Endodermal cell (in vitro differentiated cells): Measurements from ENCODE around the gene ADM. TPM values are rescaled to one million over a fixed set of nuclear protein-coding genes. Genes with fewer than 3 reads are reported as not detected.

Source experiments
- DNase-seq: peaks from one replicate; pipeline ENCODE4 v3.0.0-alpha.2; 2017
- H3K27ac ChIP-seq: 2 replicates; pipeline ENCODE4 v1.5.1; 2013; ENCODE audit warnings: mild to moderate bottlenecking, low read depth, low read length, moderate library complexity
- H3K27me3 ChIP-seq: 2 replicates; pipeline ENCODE4 v1.6.1; 2013; ENCODE audit warnings: mild to moderate bottlenecking, low read length, moderate library complexity; ENCODE audit not compliant: insufficient read depth, control insufficient read depth, poor library complexity, severe bottlenecking
- H3K36me3 ChIP-seq: 2 replicates; pipeline ENCODE4 v1.7.0; 2013; ENCODE audit warnings: mild to moderate bottlenecking, low read length, moderate library complexity; ENCODE audit not compliant: control insufficient read depth, insufficient read depth
- H3K4me1 ChIP-seq: one replicate; pipeline ENCODE4 v1.7.0; 2013; ENCODE audit warnings: low read length; ENCODE audit not compliant: control insufficient read depth, insufficient read depth
- H3K4me3 ChIP-seq: 2 replicates; pipeline ENCODE4 v1.5.1; 2013; ENCODE audit warnings: mild to moderate bottlenecking, low read length, moderate library complexity
- H3K9ac ChIP-seq: 2 replicates; pipeline ENCODE4 v1.6.1; 2013; ENCODE audit warnings: mild to moderate bottlenecking, low read length, moderate library complexity; ENCODE audit not compliant: poor library complexity, severe bottlenecking; ENCODE audit errors: extremely low read depth
- H3K9me3 ChIP-seq: 2 replicates; pipeline ENCODE4 v1.6.1; 2013; ENCODE audit warnings: mild to moderate bottlenecking, low read length, moderate library complexity; ENCODE audit not compliant: control insufficient read depth
- H3K27ac Mint-ChIP-seq: 2 replicates; pipeline ENCODE4 v1.8.0; 2020; ENCODE audit warnings: mixed read lengths
- H3K27me3 Mint-ChIP-seq: 2 replicates; pipeline ENCODE4 v1.8.0; 2021; ENCODE audit warnings: mild to moderate bottlenecking, mixed read lengths; ENCODE audit not compliant: insufficient read depth
- H3K36me3 Mint-ChIP-seq: 2 replicates; pipeline ENCODE4 v1.8.0; 2020; ENCODE audit warnings: low read depth, mixed read lengths
- H3K4me1 Mint-ChIP-seq: 2 replicates; pipeline ENCODE4 v1.8.0; 2020; ENCODE audit warnings: mixed read lengths
- H3K4me3 Mint-ChIP-seq: 2 replicates; pipeline ENCODE4 v1.8.0; 2020; ENCODE audit warnings: mild to moderate bottlenecking, moderate library complexity, mixed read lengths
- H3K9me3 Mint-ChIP-seq: 2 replicates; pipeline ENCODE4 v1.8.0; 2020; ENCODE audit warnings: mild to moderate bottlenecking, mixed read lengths
- CTCF ChIP-seq: fragments of 200-600 bp; sonication (generic); conservative IDR thresholded peaks from 2 replicates; pipeline ENCODE4 v1.5.0; 2021; ENCODE audit warnings: antibody characterized with exemption, mild to moderate bottlenecking
- WGBS, 2 experiments: methylation state at CpG; one replicate each; pipeline versions ENCODE4 v1.1.5 to v1.1.7; 2013; ENCODE audit warnings: missing lambda C conversion rate in 2 of 2, mixed read lengths in 1 of 2; ENCODE audit not compliant: insufficient coverage in 1 of 2, insufficient read length in 1 of 2; 5-methylcytosine and 5-hydroxymethylcytosine counted together
- total RNA-seq, 2 donors: library from RNA; stranded (reverse); fragmentation: NEBNext Ultra II Directional in 1 of 2; extraction: Animal tissue kit (Norgen Biotek cat#: 25700) in 1 of 2; gene quantifications; 2 replicates in 1 of 2; 3 replicates in 1 of 2; pipeline ENCODE4 v1.2.1, GENCODE V29; 2021

Gene ADM
- total RNA-seq, 2 donors from 2014 or later, result 20.6 to 35.5 TPM

- H3K4me1 Mint-ChIP-seq, result peaks cover 33% of the 10 kb centered on the region
- H3K27ac Mint-ChIP-seq, result no peak overlapping the region
- Histone ChIP-seq H3K9ac (no peak overlapping the region), H3K9me3 (peaks cover 10% of the 10 kb centered on the region), H3K36me3 (no peaks in the 10 kb centered on the region), H3K27ac (no peak overlapping the region), H3K27me3 (no peaks in the 10 kb centered on the region), H3K4me3 (no peak overlapping the region), H3K4me1 (peaks cover 30% of the 10 kb centered on the region)
- peaks cover 6% of the 10 kb centered on the region for H3K9me3 Mint-ChIP-seq
- no peak overlapping the region for H3K4me3 Mint-ChIP-seq
- 79 to 84% methylated on average over 2 to 3 of the region's 3 CpGs for WGBS, 2 experiments
- TF ChIP-seq CTCF, result no peak
- no peak for DNase-seq
- H3K27me3 Mint-ChIP-seq, result peaks cover 6% of the 10 kb centered on the region
- H3K36me3 Mint-ChIP-seq, result no peaks in the 10 kb centered on the region
Measured at GRCh38 chr11:10328314-10329098, 23.6 kb downstream of the ADM start.

- Mint-ChIP-seq H3K4me3 (no peak overlapping the region), H3K27ac (no peak overlapping the region), H3K36me3 (no peaks in the 10 kb centered on the region), H3K9me3 (peaks cover 6% of the 10 kb centered on the region), H3K27me3 (peaks cover 6% of the 10 kb centered on the region), H3K4me1 (peaks cover 27% of the 10 kb centered on the region)
- no peak overlapping the region for H3K27ac ChIP-seq
- H3K9me3 ChIP-seq, result peaks cover 10% of the 10 kb centered on the region
- no peak for TF ChIP-seq CTCF
- H3K4me1 ChIP-seq, result peaks cover 27% of the 10 kb centered on the region
- H3K9ac ChIP-seq, result no peak overlapping the region
- H3K4me3 ChIP-seq, result no peak overlapping the region
- no peaks in the 10 kb centered on the region for H3K36me3 ChIP-seq
- H3K27me3 ChIP-seq, result no peaks in the 10 kb centered on the region
- DNase-seq, result no peak
- 97% methylated on average over 2 of the region's 2 CpGs; no CpG with 5 or more reads in 1 of the 2 experiments for WGBS, 2 experiments
Measured at GRCh38 chr11:10329356-10329755, 24.5 kb downstream of the ADM start.

GRCh38 chr11:10329935-10330334, 25.1 kb downstream of the ADM start:
- Histone ChIP-seq H3K27me3 (no peaks in the 10 kb centered on the region), H3K27ac (no peak overlapping the region), H3K9me3 (peaks cover 10% of the 10 kb centered on the region), H3K9ac (no peak overlapping the region), H3K4me3 (no peak overlapping the region), H3K4me1 (peaks cover 23% of the 10 kb centered on the region), H3K36me3 (no peaks in the 10 kb centered on the region)
- H3K4me1 Mint-ChIP-seq, result peaks cover 21% of the 10 kb centered on the region
- H3K27me3 Mint-ChIP-seq, result peaks cover 6% of the 10 kb centered on the region
- WGBS, 2 experiments, result 93 to 94% methylated on average over 2 of the region's 2 CpGs
- H3K27ac Mint-ChIP-seq, result no peak overlapping the region
- H3K4me3 Mint-ChIP-seq, result no peak overlapping the region
- peaks cover 6% of the 10 kb centered on the region for H3K9me3 Mint-ChIP-seq
- no peak for TF ChIP-seq CTCF
- no peaks in the 10 kb centered on the region for H3K36me3 Mint-ChIP-seq
- no peak for DNase-seq
